Lung (tissue), 12 donors: ENCODE results near the gene ATP2B2. TPM values are rescaled to one million over a fixed set of nuclear protein-coding genes. Genes with fewer than 3 reads are reported as not detected.

ENCODE experiments used
- ATAC-seq: fragments of 200-7000 bp; cut with Tn5 transposase; one replicate; pipeline ENCODE4 v1.9.1; 2020; ENCODE audit warnings: moderate number of reproducible peaks; ENCODE audit not compliant: insufficient read depth, low FRiP score
- DNase-seq, 3 donors: peaks; one replicate each; pipeline ENCODE4 v3.0.0-alpha.2; 2013 to 2017
- H3K27ac ChIP-seq, 2 donors: one replicate each; pipeline ENCODE4 v1.5.1; 2013; ENCODE audit warnings: mild to moderate bottlenecking in 2 of 2, moderate library complexity in 2 of 2, control low read depth in 1 of 2, inconsistent platforms in 1 of 2, low read depth in 1 of 2, low read length in 1 of 2
- H3K27me3 ChIP-seq, 3 donors: one replicate each; pipeline ENCODE4 v1.5.1; 2013; ENCODE audit warnings: low read length in 2 of 3; ENCODE audit not compliant: control insufficient read depth in 3 of 3, insufficient read depth in 3 of 3
- H3K36me3 ChIP-seq, 4 donors: one replicate each; pipeline ENCODE4 v1.5.1; 2013; ENCODE audit warnings: low read length in 4 of 4, mild to moderate bottlenecking in 1 of 4, moderate library complexity in 1 of 4; ENCODE audit not compliant: control insufficient read depth in 4 of 4, insufficient read depth in 4 of 4
- H3K4me1 ChIP-seq, 5 donors: one replicate each; pipeline ENCODE4 v1.5.1; 2013; ENCODE audit warnings: low read length in 5 of 5, mild to moderate bottlenecking in 2 of 5, moderate library complexity in 1 of 5; ENCODE audit not compliant: control insufficient read depth in 5 of 5, insufficient read depth in 5 of 5
- H3K4me3 ChIP-seq: one replicate; pipeline ENCODE4 v1.5.1; 2013; ENCODE audit warnings: mild to moderate bottlenecking, control low read depth, moderate library complexity
- H3K9ac ChIP-seq, 2 donors: one replicate each; pipeline ENCODE4 v1.5.1; 2013; ENCODE audit warnings: low read length in 2 of 2, control low read depth in 1 of 2; ENCODE audit not compliant: insufficient read depth in 1 of 2
- H3K9me3 ChIP-seq, 4 donors: one replicate each; pipeline ENCODE4 v1.5.1; 2013; ENCODE audit warnings: low read length in 3 of 4, mild to moderate bottlenecking in 1 of 4, moderate library complexity in 1 of 4; ENCODE audit not compliant: control insufficient read depth in 4 of 4, insufficient read depth in 3 of 4
- CTCF ChIP-seq: IDR thresholded peaks from 2 replicates; pipeline ENCODE4 v1.5.1; 2012; ENCODE audit warnings: mild to moderate bottlenecking; ENCODE audit errors: control extremely low read depth, extremely low read depth
- WGBS, 2 donors: extraction: QIAGEN DNeasy Blood & Tissue Kit; methylation state at CpG; one replicate each; pipeline ENCODE4 v1.1.7; 2013; 5-methylcytosine and 5-hydroxymethylcytosine counted together
- polyA plus RNA-seq, 2 donors: library from polyadenylated mRNA; stranded (reverse); fragments of 200-250 nt; gene quantifications; one replicate each; pipeline ENCODE4 v1.2.1, GENCODE V29; 2013
- total RNA-seq, 2 donors: library from RNA; depleted of rRNA in 1 of 2; stranded (reverse); fragments of >200 nt in 1 of 2; gene quantifications; one replicate each; pipeline ENCODE4 v1.2.1, GENCODE V29; 2014 to 2021
- donor health status: control.
- donor health status: control.
- donor health status: Bipolar disorder and iron deficiency.
- donor health status: healthy.
- donor health status: DM: yes; HTN: yes; CAD: no.

ATP2B2 gene
- total and polyA plus RNA-seq, 4 donors = 0.06 TPM; not detected in 3

GRCh38 chr3:10551139-10551538, 45.8 kb upstream of the ATP2B2 start:
- ATAC-seq (no peak), DNase-seq (no peak)
- TF ChIP-seq CTCF = no peak
- H3K9me3 ChIP-seq = peaks cover 0 to 6% (median 0%) of the 10 kb centered on the region in 4 donors
- 75 to 89% methylated on average over 9 of the region's 9 CpGs for WGBS, 2 donors
- H3K4me1 ChIP-seq = no peaks in the 10 kb centered on the region
- H3K27me3 ChIP-seq = peaks cover 0 to 2% (median 0%) of the 10 kb centered on the region in 3 donors
- H3K27ac ChIP-seq = no peak overlapping the region
- no peak overlapping the region for H3K9ac ChIP-seq
- no peak overlapping the region for H3K4me3 ChIP-seq
- no peaks in the 10 kb centered on the region for H3K36me3 ChIP-seq

- Histone ChIP-seq H3K4me3 (no peak overlapping the region), H3K27ac (no peak overlapping the region), H3K27me3 (peaks cover 0 to 2% (median 0%) of the 10 kb centered on the region in 3 donors), H3K4me1 (no peaks in the 10 kb centered on the region), H3K36me3 (no peaks in the 10 kb centered on the region), H3K9ac (no peak overlapping the region), H3K9me3 (peaks cover 0 to 6% (median 0%) of the 10 kb centered on the region in 4 donors)
- WGBS, 2 donors = 63 to 74% methylated on average over 10 of the region's 10 CpGs
- ATAC-seq (no peak), DNase-seq (no peak)
- no peak for TF ChIP-seq CTCF
Observed at GRCh38 chr3:10550705-10551104, 45.3 kb upstream of the ATP2B2 start.

- Histone ChIP-seq H3K27me3 (peaks cover 0 to 2% (median 0%) of the 10 kb centered on the region in 3 donors), H3K27ac (no peak overlapping the region), H3K9me3 (no peaks in the 10 kb centered on the region), H3K9ac (no peak overlapping the region), H3K36me3 (no peaks in the 10 kb centered on the region), H3K4me3 (no peak overlapping the region), H3K4me1 (no peaks in the 10 kb centered on the region)
- ATAC-seq (no peak), DNase-seq (no peak)
- 76 to 93% methylated on average over 2 of the region's 2 CpGs for WGBS, 2 donors
- TF ChIP-seq CTCF = no peak
Observed at GRCh38 chr3:10549617-10550230, 44.3 kb upstream of the ATP2B2 start.

- DNase-seq (no peak), ATAC-seq (no peak)
- Histone ChIP-seq H3K9ac (no peak overlapping the region), H3K4me3 (no peak overlapping the region), H3K9me3 (no peaks in the 10 kb centered on the region), H3K4me1 (no peaks in the 10 kb centered on the region), H3K27me3 (peaks cover 0 to 2% (median 0%) of the 10 kb centered on the region in 3 donors), H3K36me3 (no peaks in the 10 kb centered on the region), H3K27ac (no peak overlapping the region)
- no peak for TF ChIP-seq CTCF
Observed at GRCh38 chr3:10548992-10549391, 43.6 kb upstream of the ATP2B2 start.
